Prostate gland (tissue), 2 donors: Measurements from ENCODE around the gene NCOR2.

Experiments used
- POLR2A ChIP-seq: fragments of 450-650 bp; IDR thresholded peaks from one replicate; pipeline ENCODE4 v1.6.1; 2016; ENCODE audit warnings: antibody characterized with exemption, mild to moderate bottlenecking
- POLR2AphosphoS5 ChIP-seq: sonication (generic); formaldehyde crosslinking; IDR thresholded peaks from one replicate; pipeline ENCODE4 v1.6.1; 2017; ENCODE audit warnings: antibody characterized with exemption
- TF ChIP-seq, protein P1 (sequence below), 4 experiments: fragments of 200-600 bp in 2 of 4; fragments of 450-650 bp in 2 of 4; sonication (generic) in 2 of 4; IDR thresholded peaks; 1 replicate in 3 of 4; 2 replicates in 1 of 4; pipeline ENCODE4 v1.5.1; 2016 to 2019; ENCODE audit warnings: antibody characterized with exemption in 4 of 4, mild to moderate bottlenecking in 2 of 4, moderate library complexity in 2 of 4

DNA sequence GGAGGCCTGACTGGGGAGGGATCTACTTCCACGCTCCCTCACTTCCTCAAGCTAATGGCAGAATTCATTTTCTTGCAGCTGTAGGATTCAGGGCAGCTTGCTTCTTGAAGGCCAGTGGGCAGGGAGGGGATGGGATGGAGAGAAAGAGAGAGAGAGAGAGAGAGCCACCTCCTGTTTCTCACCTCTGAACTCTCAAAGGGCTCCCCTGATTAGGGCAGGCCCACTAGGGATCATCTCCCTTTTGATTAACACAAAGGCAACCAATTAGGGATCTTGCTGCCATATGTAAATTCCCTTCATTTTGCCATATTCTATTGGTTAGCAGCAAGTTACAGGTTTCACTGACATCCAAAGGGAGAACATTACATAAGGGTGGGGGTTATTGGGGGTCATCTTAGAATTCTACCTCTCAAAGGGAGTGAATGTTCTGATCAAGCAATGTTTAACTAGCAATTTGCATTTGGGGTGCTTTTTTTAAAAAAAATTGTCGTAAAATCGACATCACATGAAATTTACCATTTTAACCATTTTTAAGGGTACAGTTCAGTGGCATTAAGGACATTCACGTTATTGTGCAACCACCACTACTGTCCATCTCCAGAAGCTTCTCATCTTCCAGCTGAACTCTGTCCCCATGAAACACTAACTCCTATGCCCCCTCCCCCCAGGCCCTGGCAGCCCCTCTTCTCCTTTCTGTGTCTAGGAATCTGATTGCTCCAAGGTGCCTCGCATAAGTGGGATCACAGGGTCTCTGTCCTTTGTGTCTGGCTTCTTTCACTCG lies 47.3 kb upstream of the NCOR2 start:
- TF ChIP-seq, protein P1, sequence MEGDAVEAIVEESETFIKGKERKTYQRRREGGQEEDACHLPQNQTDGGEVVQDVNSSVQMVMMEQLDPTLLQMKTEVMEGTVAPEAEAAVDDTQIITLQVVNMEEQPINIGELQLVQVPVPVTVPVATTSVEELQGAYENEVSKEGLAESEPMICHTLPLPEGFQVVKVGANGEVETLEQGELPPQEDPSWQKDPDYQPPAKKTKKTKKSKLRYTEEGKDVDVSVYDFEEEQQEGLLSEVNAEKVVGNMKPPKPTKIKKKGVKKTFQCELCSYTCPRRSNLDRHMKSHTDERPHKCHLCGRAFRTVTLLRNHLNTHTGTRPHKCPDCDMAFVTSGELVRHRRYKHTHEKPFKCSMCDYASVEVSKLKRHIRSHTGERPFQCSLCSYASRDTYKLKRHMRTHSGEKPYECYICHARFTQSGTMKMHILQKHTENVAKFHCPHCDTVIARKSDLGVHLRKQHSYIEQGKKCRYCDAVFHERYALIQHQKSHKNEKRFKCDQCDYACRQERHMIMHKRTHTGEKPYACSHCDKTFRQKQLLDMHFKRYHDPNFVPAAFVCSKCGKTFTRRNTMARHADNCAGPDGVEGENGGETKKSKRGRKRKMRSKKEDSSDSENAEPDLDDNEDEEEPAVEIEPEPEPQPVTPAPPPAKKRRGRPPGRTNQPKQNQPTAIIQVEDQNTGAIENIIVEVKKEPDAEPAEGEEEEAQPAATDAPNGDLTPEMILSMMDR (IDR thresholded peaks at IDR 0.05): no peak
- no peak for TF ChIP-seq POLR2A
- TF ChIP-seq POLR2AphosphoS5: no peak
